Measurements from ENCODE around the gene KRT6A.

GRCh38 chr12:52529846-52530245 lies 36.8 kb upstream of the KRT6A start:
- TF ChIP-seq CTCF (IDR thresholded peaks at IDR 0.05; ENCODE audit: borderline replicate concordance, extremely low read depth, low read length, poor library complexity, severe bottlenecking): no peak
- no peak for TF ChIP-seq EZH2 (IDR thresholded peaks at IDR 0.05; ENCODE audit: borderline replicate concordance, low read depth, low read length, severe bottlenecking)

Measured in DND-41 (cell line).